ENCODE measurements around the gene CELA2B. TPM values are rescaled to one million over a fixed set of nuclear protein-coding genes. Genes with fewer than 3 reads are reported as not detected.
"Not testable (repeated sequence)": the region's sequence is repeated elsewhere in the genome, so short reads cannot be mapped to it uniquely, and the experiment has no call there.

CELA2B gene
- total RNA-seq, 6 experiments from 2014 or later = not detected

GRCh38 chr1:15489052-15489736 is 13.3 kb downstream of the CELA2B start:
- DNase-seq (no peak), ATAC-seq (no peak)
- Histone ChIP-seq H3K4me1 (no peaks in the 10 kb centered on the region), H3K4me3 (no peak overlapping the region), H3K9me3 (no peaks in the 10 kb centered on the region), H3K36me3 (peaks cover 0 to 6% (median under 1%) of the 10 kb centered on the region in 4 donors), H3K27ac (no peak overlapping the region), H3K27me3 (no peaks in the 10 kb centered on the region)
- TF ChIP-seq POLR2A (IDR thresholded peaks at IDR 0.05) (no peak), CTCF (IDR thresholded peaks at IDR 0.05) (no peak)
- intact Hi-C loops (cut with DNase I) = no loop called here
- WGBS (ENCODE audit: insufficient coverage, low coverage, low lambda C conversion rate, missing lambda C conversion rate) = 86% methylated on average over 3 of the region's 13 CpGs

GRCh38 chr1:15491010-15491409 is 15.1 kb downstream of the CELA2B start:
- H3K27ac ChIP-seq; ATAC-seq; H3K9me3 ChIP-seq; H3K4me3 ChIP-seq; H3K4me1 ChIP-seq; DNase-seq; intact Hi-C loops (cut with DNase I); H3K27me3 ChIP-seq: not testable (repeated sequence)
- 81% methylated on average over 4 of the region's 4 CpGs for WGBS (ENCODE audit: insufficient coverage, low coverage, low lambda C conversion rate, missing lambda C conversion rate)
- H3K36me3 ChIP-seq = peaks cover 0 to 11% (median under 1%) of the 10 kb centered on the region in 4 donors

GRCh38 chr1:15492596-15492995 is 16.7 kb downstream of the CELA2B start:
- H3K4me3 ChIP-seq = no peak overlapping the region
- DNase-seq = no peak
- no peak for ATAC-seq
- no peak overlapping the region for H3K27ac ChIP-seq
- no peak for TF ChIP-seq CTCF (IDR thresholded peaks at IDR 0.05)
- no peak for TF ChIP-seq POLR2A (IDR thresholded peaks at IDR 0.05)
- H3K4me1 ChIP-seq = no peaks in the 10 kb centered on the region
- 60% methylated on average over 1 of the region's 5 CpGs for WGBS (ENCODE audit: insufficient coverage, low coverage, low lambda C conversion rate, missing lambda C conversion rate)
- peaks cover 0 to 17% (median under 1%) of the 10 kb centered on the region in 4 donors for H3K36me3 ChIP-seq
- intact Hi-C loops (cut with DNase I) = no loop called here
- H3K27me3 ChIP-seq = no peaks in the 10 kb centered on the region
- H3K9me3 ChIP-seq = no peaks in the 10 kb centered on the region

- peak in 1 of 4 donors; percentile 13 for ATAC-seq
- Histone ChIP-seq H3K9me3 (no peaks in the 10 kb centered on the region), H3K4me1 (no peaks in the 10 kb centered on the region), H3K36me3 (peaks cover 0 to 17% (median under 1%) of the 10 kb centered on the region in 4 donors), H3K4me3 (no peak overlapping the region), H3K27ac (no peak overlapping the region), H3K27me3 (no peaks in the 10 kb centered on the region)
- 90% methylated on average over 2 of the region's 9 CpGs for WGBS (ENCODE audit: insufficient coverage, low coverage, low lambda C conversion rate, missing lambda C conversion rate)
- intact Hi-C loops (cut with DNase I) = no loop called here
- no peak for DNase-seq
- TF ChIP-seq CTCF (IDR thresholded peaks at IDR 0.05) = no peak
These were observed 18.0 kb downstream of the CELA2B start for GRCh38 chr1:15493869-15494390.

Measured in right lobe of liver (tissue), 6 donors.